Measurements from ENCODE around the gene CRABP1.

GRCh38 chr15:78345396-78346125 lies 5.4 kb downstream of the CRABP1 start:
- TF ChIP-seq EZH2phosphoT487 (IDR thresholded peaks at IDR 0.05; ENCODE audit: insufficient read depth, low read depth), result no peak
- TF ChIP-seq EZH2 (IDR thresholded peaks at IDR 0.05; ENCODE audit: insufficient read depth, poor library complexity, severe bottlenecking), result no peak

Data from GM23248 (cell line).